ENCODE data around the gene NPTN.

DNA sequence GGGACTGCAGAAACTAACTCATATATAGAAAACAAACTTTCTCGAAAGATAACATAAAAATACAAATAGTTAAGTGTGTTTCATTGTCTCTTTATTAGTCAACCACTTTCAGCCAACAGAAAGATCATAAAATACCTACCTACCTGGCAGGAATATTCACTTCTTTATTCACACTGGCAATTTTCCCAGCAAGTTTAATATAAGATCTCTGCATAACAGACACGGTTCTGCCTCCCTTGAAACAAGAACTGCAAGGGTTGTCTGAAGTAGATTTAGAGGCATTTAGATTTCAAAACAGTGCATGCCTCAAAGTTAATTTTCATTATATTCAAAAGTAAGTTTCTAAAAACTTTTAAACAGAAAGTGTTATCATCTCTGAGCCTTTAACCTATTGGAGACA lies 7.1 kb downstream of the NPTN start:
- TF ChIP-seq POLR2A (IDR thresholded peaks at IDR 0.05; ENCODE audit: extremely low read depth, insufficient read length), result no peak
- TF ChIP-seq, protein P1, sequence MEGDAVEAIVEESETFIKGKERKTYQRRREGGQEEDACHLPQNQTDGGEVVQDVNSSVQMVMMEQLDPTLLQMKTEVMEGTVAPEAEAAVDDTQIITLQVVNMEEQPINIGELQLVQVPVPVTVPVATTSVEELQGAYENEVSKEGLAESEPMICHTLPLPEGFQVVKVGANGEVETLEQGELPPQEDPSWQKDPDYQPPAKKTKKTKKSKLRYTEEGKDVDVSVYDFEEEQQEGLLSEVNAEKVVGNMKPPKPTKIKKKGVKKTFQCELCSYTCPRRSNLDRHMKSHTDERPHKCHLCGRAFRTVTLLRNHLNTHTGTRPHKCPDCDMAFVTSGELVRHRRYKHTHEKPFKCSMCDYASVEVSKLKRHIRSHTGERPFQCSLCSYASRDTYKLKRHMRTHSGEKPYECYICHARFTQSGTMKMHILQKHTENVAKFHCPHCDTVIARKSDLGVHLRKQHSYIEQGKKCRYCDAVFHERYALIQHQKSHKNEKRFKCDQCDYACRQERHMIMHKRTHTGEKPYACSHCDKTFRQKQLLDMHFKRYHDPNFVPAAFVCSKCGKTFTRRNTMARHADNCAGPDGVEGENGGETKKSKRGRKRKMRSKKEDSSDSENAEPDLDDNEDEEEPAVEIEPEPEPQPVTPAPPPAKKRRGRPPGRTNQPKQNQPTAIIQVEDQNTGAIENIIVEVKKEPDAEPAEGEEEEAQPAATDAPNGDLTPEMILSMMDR (IDR thresholded peaks at IDR 0.05; ENCODE audit: low read depth, low read length), result no peak

All from NB4 (cell line).